ENCODE measurements around the gene CHN2.

Gene CHN2

DNA sequence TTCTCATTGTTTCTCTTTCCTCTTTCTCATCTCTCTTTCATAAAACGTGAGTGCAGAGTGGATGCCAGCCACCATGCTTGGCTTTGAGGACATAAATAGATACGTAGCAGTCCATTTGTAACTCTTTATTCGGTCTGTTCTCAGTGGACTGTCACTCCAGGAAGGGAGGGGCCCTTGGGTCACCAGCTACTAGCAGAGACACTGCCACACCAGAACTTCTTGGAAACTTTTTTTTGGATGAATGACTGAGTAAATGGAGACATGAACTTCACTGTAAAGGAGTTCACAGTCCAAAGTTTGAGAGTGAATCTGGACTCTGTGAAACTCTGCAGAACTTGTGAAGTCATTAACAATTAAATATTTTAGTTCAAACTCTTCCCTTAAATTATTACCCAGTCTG, 20.2 kb downstream of the CHN2 start:
- WGBS (ENCODE audit: insufficient coverage) = 100% methylated on average over 3 of the region's 3 CpGs
- Histone ChIP-seq H3K4me3 (ENCODE audit: control insufficient read depth in 1 of 7, extremely low read depth in 1 of 7, insufficient read depth in 4 of 7, low read depth in 2 of 7, low read length in 6 of 7) (no peak overlapping the region), H3K9me3 (ENCODE audit: control extremely low read depth in 1 of 5, control insufficient read depth in 4 of 5, insufficient read depth in 2 of 5, low read depth in 1 of 5, low read length in 4 of 5) (no peaks in the 10 kb centered on the region), H3K36me3 (ENCODE audit: control insufficient read depth in 4 of 4, insufficient read depth in 4 of 4, low read length in 3 of 4) (no peaks in the 10 kb centered on the region), H3K27ac (ENCODE audit: insufficient read depth in 1 of 2, low read depth in 1 of 2, low read length in 2 of 2, poor library complexity in 1 of 2, severe bottlenecking in 2 of 2) (no peak overlapping the region), H3K27me3 (replicated peaks in 2 of 5; ENCODE audit: control insufficient read depth in 4 of 5, insufficient read depth in 5 of 5, low read length in 4 of 5) (no peaks in the 10 kb centered on the region), H3K4me1 (ENCODE audit: control extremely low read depth in 1 of 4, control insufficient read depth in 4 of 4, insufficient read depth in 4 of 4, low read length in 3 of 4) (no peaks in the 10 kb centered on the region)
- no peak for DNase-seq
- ChIA-PET CTCF (no interaction called here), POLR2A (no interaction called here)

GRCh38 chr7:29216128-29216527, 21.6 kb downstream of the CHN2 start:
- ChIA-PET CTCF (interaction anchor here (1.3 to 2.9 kb wide), 3 partner anchors 24 to 289 kb away, joined by 3 to 10 read pairs (median 4); no protein-coding TSS in a partner anchor), POLR2A (interaction anchor here (1.0 kb wide), 1 partner anchor 27 kb away, joined by 3 read pairs; no protein-coding TSS in a partner anchor)
- no peaks in the 10 kb centered on the region for H3K36me3 ChIP-seq (ENCODE audit: control insufficient read depth in 4 of 4, insufficient read depth in 4 of 4, low read length in 3 of 4)
- 90% methylated on average over 1 of the region's 1 CpG for WGBS (ENCODE audit: insufficient coverage)
- no peak for DNase-seq
- no peak overlapping the region for H3K4me3 ChIP-seq (ENCODE audit: control insufficient read depth in 1 of 7, extremely low read depth in 1 of 7, insufficient read depth in 4 of 7, low read depth in 2 of 7, low read length in 6 of 7)
- no peaks in the 10 kb centered on the region for H3K27me3 ChIP-seq (replicated peaks in 2 of 5; ENCODE audit: control insufficient read depth in 4 of 5, insufficient read depth in 5 of 5, low read length in 4 of 5)
- no peak overlapping the region for H3K27ac ChIP-seq (ENCODE audit: insufficient read depth in 1 of 2, low read depth in 1 of 2, low read length in 2 of 2, poor library complexity in 1 of 2, severe bottlenecking in 2 of 2)
- no peaks in the 10 kb centered on the region for H3K4me1 ChIP-seq (ENCODE audit: control extremely low read depth in 1 of 4, control insufficient read depth in 4 of 4, insufficient read depth in 4 of 4, low read length in 3 of 4)
- no peaks in the 10 kb centered on the region for H3K9me3 ChIP-seq (ENCODE audit: control extremely low read depth in 1 of 5, control insufficient read depth in 4 of 5, insufficient read depth in 2 of 5, low read depth in 1 of 5, low read length in 4 of 5)

GRCh38 chr7:29217113-29217512, 22.5 kb downstream of the CHN2 start:
- H3K4me3 ChIP-seq (ENCODE audit: control insufficient read depth in 1 of 7, extremely low read depth in 1 of 7, insufficient read depth in 4 of 7, low read depth in 2 of 7, low read length in 6 of 7) = no peak overlapping the region
- CTCF ChIA-PET = interaction anchor here (1.3 to 2.9 kb wide), 3 partner anchors 23 to 290 kb away, joined by 3 to 10 read pairs (median 3); no protein-coding TSS in a partner anchor
- no CpG with 5 or more reads among the region's 2 CpGs for WGBS (ENCODE audit: insufficient coverage)

DNA sequence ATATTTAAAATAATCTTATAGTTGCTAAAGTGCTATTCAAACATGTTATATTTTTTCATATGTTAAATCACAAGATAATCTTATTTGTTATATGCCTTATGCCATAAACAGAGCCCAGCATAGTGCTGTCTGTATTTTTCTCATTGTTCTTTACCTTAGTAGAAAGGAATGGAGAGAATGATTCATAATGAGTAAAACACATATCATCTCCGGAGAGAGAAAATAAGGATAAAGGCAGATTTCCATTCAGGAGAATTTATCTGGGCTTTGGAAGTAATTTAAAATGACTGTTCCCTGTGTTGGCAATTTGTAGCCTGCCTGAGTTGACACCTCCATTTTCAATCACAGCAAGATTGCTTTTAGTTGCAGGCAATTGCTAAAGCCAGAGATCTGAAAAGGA, 30.2 kb downstream of the CHN2 start:
- Histone ChIP-seq H3K27ac (ENCODE audit: insufficient read depth in 1 of 2, low read depth in 1 of 2, low read length in 2 of 2, poor library complexity in 1 of 2, severe bottlenecking in 2 of 2) (no peak overlapping the region), H3K36me3 (ENCODE audit: control insufficient read depth in 4 of 4, insufficient read depth in 4 of 4, low read length in 3 of 4) (no peaks in the 10 kb centered on the region), H3K4me1 (ENCODE audit: control extremely low read depth in 1 of 4, control insufficient read depth in 4 of 4, insufficient read depth in 4 of 4, low read length in 3 of 4) (no peaks in the 10 kb centered on the region), H3K9me3 (ENCODE audit: control extremely low read depth in 1 of 5, control insufficient read depth in 4 of 5, insufficient read depth in 2 of 5, low read depth in 1 of 5, low read length in 4 of 5) (peaks cover 0 to 6% (median 0%) of the 10 kb centered on the region in 5 experiments), H3K27me3 (replicated peaks in 2 of 5; ENCODE audit: control insufficient read depth in 4 of 5, insufficient read depth in 5 of 5, low read length in 4 of 5) (no peaks in the 10 kb centered on the region), H3K4me3 (ENCODE audit: control insufficient read depth in 1 of 7, extremely low read depth in 1 of 7, insufficient read depth in 4 of 7, low read depth in 2 of 7, low read length in 6 of 7) (no peak overlapping the region)
- CTCF ChIA-PET = no interaction called here
- WGBS (ENCODE audit: insufficient coverage) = 100% methylated on average over 1 of the region's 1 CpG
- no peak for DNase-seq
- POLR2A ChIA-PET = no interaction called here

More at GRCh38 chr7:29217113-29217512, 22.5 kb downstream of the CHN2 start:
- no peaks in the 10 kb centered on the region for H3K27me3 ChIP-seq (replicated peaks in 2 of 5; ENCODE audit: control insufficient read depth in 4 of 5, insufficient read depth in 5 of 5, low read length in 4 of 5)
- no peaks in the 10 kb centered on the region for H3K4me1 ChIP-seq (ENCODE audit: control extremely low read depth in 1 of 4, control insufficient read depth in 4 of 4, insufficient read depth in 4 of 4, low read length in 3 of 4)
- peaks cover 0 to 6% (median 0%) of the 10 kb centered on the region in 5 experiments for H3K9me3 ChIP-seq (ENCODE audit: control extremely low read depth in 1 of 5, control insufficient read depth in 4 of 5, insufficient read depth in 2 of 5, low read depth in 1 of 5, low read length in 4 of 5)
- POLR2A ChIA-PET = no interaction called here
- H3K27ac ChIP-seq (ENCODE audit: insufficient read depth in 1 of 2, low read depth in 1 of 2, low read length in 2 of 2, poor library complexity in 1 of 2, severe bottlenecking in 2 of 2) = no peak overlapping the region
- no peak for DNase-seq
- no peaks in the 10 kb centered on the region for H3K36me3 ChIP-seq (ENCODE audit: control insufficient read depth in 4 of 4, insufficient read depth in 4 of 4, low read length in 3 of 4)

GRCh38 chr7:29228289-29229011, 33.9 kb downstream of the CHN2 start:
- Histone ChIP-seq H3K27me3 (replicated peaks in 2 of 5; ENCODE audit: control insufficient read depth in 4 of 5, insufficient read depth in 5 of 5, low read length in 4 of 5) (no peaks in the 10 kb centered on the region), H3K27ac (ENCODE audit: insufficient read depth in 1 of 2, low read depth in 1 of 2, low read length in 2 of 2, poor library complexity in 1 of 2, severe bottlenecking in 2 of 2) (no peak overlapping the region), H3K9me3 (ENCODE audit: control extremely low read depth in 1 of 5, control insufficient read depth in 4 of 5, insufficient read depth in 2 of 5, low read depth in 1 of 5, low read length in 4 of 5) (no peaks in the 10 kb centered on the region), H3K4me1 (ENCODE audit: control extremely low read depth in 1 of 4, control insufficient read depth in 4 of 4, insufficient read depth in 4 of 4, low read length in 3 of 4) (no peaks in the 10 kb centered on the region), H3K36me3 (ENCODE audit: control insufficient read depth in 4 of 4, insufficient read depth in 4 of 4, low read length in 3 of 4) (no peaks in the 10 kb centered on the region), H3K4me3 (ENCODE audit: control insufficient read depth in 1 of 7, extremely low read depth in 1 of 7, insufficient read depth in 4 of 7, low read depth in 2 of 7, low read length in 6 of 7) (no peak overlapping the region)
- ChIA-PET POLR2A (no interaction called here), CTCF (interaction anchor here (0.8 to 1.4 kb wide), 2 partner anchors 8 to 10 kb away, joined by 4 to 5 read pairs; no protein-coding TSS in a partner anchor)
- 98% methylated on average over 8 of the region's 11 CpGs for WGBS (ENCODE audit: insufficient coverage)
- DNase-seq = no peak

DNA sequence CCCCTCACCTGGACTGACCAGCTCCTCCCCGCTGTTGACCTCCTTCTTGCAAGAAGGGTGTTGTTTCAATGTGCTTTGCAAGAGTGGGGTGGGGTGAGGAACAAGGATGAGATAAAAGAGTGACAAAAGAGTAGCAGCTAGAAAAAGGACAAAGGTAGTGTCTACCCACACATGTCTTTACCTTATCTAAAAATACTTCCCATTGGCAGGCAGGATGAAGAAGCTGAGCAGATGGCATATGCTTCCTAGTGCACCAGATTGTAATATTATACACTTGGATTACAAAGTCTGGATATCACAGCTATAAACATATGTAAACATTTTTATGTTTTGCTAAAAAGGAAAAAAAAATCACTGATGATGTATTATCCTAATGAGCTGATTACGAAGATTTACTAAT, 34.5 kb downstream of the CHN2 start:
- Histone ChIP-seq H3K36me3 (ENCODE audit: control insufficient read depth in 4 of 4, insufficient read depth in 4 of 4, low read length in 3 of 4) (no peaks in the 10 kb centered on the region), H3K9me3 (ENCODE audit: control extremely low read depth in 1 of 5, control insufficient read depth in 4 of 5, insufficient read depth in 2 of 5, low read depth in 1 of 5, low read length in 4 of 5) (no peaks in the 10 kb centered on the region), H3K27me3 (replicated peaks in 2 of 5; ENCODE audit: control insufficient read depth in 4 of 5, insufficient read depth in 5 of 5, low read length in 4 of 5) (no peaks in the 10 kb centered on the region), H3K27ac (ENCODE audit: insufficient read depth in 1 of 2, low read depth in 1 of 2, low read length in 2 of 2, poor library complexity in 1 of 2, severe bottlenecking in 2 of 2) (no peak overlapping the region), H3K4me1 (ENCODE audit: control extremely low read depth in 1 of 4, control insufficient read depth in 4 of 4, insufficient read depth in 4 of 4, low read length in 3 of 4) (no peaks in the 10 kb centered on the region), H3K4me3 (ENCODE audit: control insufficient read depth in 1 of 7, extremely low read depth in 1 of 7, insufficient read depth in 4 of 7, low read depth in 2 of 7, low read length in 6 of 7) (no peak overlapping the region)
- no peak for DNase-seq
- no CpG with 5 or more reads among the region's 2 CpGs for WGBS (ENCODE audit: insufficient coverage)
- ChIA-PET POLR2A (no interaction called here), CTCF (interaction anchor here (1.4 kb wide), 1 partner anchor 10 kb away, joined by 5 read pairs; no protein-coding TSS in a partner anchor)

DNA sequence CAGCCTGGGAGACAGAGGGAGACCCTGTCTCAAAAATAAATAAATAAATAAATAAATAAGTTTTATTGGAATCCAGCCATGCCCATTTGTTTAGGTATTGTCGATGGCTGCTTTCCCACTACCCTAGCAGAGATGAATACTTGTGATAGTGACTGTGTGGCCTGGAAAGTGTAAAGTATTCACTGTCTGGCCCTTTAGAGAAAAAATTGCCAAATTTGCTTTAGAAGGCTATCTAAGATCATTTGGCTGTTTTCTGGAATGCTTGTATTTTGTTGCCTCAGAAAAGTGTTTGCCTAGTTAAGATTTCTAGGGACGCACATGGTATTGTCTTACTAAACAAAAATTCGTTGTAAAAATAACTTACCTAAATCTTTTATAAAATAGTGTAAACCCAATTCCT, 35.4 kb downstream of the CHN2 start:
- no peaks in the 10 kb centered on the region for H3K4me1 ChIP-seq (ENCODE audit: control extremely low read depth in 1 of 4, control insufficient read depth in 4 of 4, insufficient read depth in 4 of 4, low read length in 3 of 4)
- DNase-seq = no peak
- ChIA-PET CTCF (no interaction called here), POLR2A (no interaction called here)
- no peaks in the 10 kb centered on the region for H3K9me3 ChIP-seq (ENCODE audit: control extremely low read depth in 1 of 5, control insufficient read depth in 4 of 5, insufficient read depth in 2 of 5, low read depth in 1 of 5, low read length in 4 of 5)
- H3K27me3 ChIP-seq (replicated peaks in 2 of 5; ENCODE audit: control insufficient read depth in 4 of 5, insufficient read depth in 5 of 5, low read length in 4 of 5) = no peaks in the 10 kb centered on the region
- 100% methylated on average over 1 of the region's 3 CpGs for WGBS (ENCODE audit: insufficient coverage)
- H3K4me3 ChIP-seq (ENCODE audit: control insufficient read depth in 1 of 7, extremely low read depth in 1 of 7, insufficient read depth in 4 of 7, low read depth in 2 of 7, low read length in 6 of 7) = no peak overlapping the region
- no peaks in the 10 kb centered on the region for H3K36me3 ChIP-seq (ENCODE audit: control insufficient read depth in 4 of 4, insufficient read depth in 4 of 4, low read length in 3 of 4)
- no peak overlapping the region for H3K27ac ChIP-seq (ENCODE audit: insufficient read depth in 1 of 2, low read depth in 1 of 2, low read length in 2 of 2, poor library complexity in 1 of 2, severe bottlenecking in 2 of 2)

All from common myeloid progenitor, CD34-positive (primary cell).